ENCODE measurements around the gene ACTR3C. TPM values are rescaled to one million over a fixed set of nuclear protein-coding genes. Genes with fewer than 3 reads are reported as not detected.

Gene ACTR3C
- total and polyA plus RNA-seq, 2 experiments from 2014 or later: 1.5 to 3.5 TPM

DNA sequence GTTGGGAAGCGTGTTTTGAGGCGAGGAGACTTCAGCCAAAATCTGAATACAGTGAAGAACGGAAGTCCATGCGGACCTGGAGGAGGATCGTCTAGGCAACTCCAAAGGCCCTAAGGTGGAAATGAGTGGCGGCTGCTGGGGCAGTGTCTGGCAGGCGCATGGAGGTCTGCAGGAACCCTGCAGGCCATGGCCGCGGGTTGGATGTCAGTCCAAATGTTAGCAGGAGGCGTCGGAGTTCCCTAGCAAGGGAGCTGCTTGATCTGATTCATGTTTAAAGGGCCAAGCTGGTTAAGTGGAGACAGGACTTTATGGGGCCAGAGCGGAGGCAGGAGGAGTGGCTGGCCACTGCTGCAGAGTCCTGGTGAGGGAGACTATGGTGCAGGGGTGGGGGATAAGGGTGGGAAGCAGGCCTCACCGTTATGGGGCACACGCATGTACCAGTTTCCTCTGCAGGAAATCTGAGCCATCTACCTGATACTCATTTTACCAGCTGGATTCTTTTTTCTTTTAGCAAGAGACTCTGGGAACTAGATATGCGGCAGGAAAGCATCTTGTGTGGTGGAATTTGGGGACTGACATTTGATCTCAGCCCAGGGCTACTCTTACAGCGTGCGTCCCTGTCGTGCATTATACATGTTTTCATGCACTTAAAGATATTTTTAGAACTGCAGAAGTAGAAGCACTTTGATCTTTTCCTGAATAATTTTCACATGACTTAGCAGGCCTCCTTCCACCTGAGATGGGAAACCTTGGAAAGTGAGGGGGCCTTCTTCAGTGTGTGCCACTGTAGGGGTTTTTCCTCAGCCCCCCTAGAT is 38.7 kb upstream of the ACTR3C start:
- H3K27ac Mint-ChIP-seq: peak overlapping the region; percentile 12

More for the DNA sequence above, 38.7 kb upstream of the ACTR3C start:
- peak overlapping the region; percentile 91 for H2AFZ ChIP-seq
- H3K27me3 Mint-ChIP-seq (ENCODE audit: insufficient read depth, low read depth, poor library complexity): peaks cover 6% of the 10 kb centered on the region
- no peaks in the 10 kb centered on the region for H4K20me1 ChIP-seq (replicated peaks; ENCODE audit: insufficient read depth)
- ATAC-seq (peak; percentile 36), DNase-seq (ENCODE audit: low spot score) (no peak)
- H3K9me2 ChIP-seq (ENCODE audit: insufficient read depth): no peaks in the 10 kb centered on the region
- H3K4me1 ChIP-seq (ENCODE audit: insufficient read depth): peaks cover 60% of the 10 kb centered on the region
- H3K9me3 Mint-ChIP-seq: no peaks in the 10 kb centered on the region; the same call in 2 of the 3 replicates
- peak overlapping the region; percentile 60 for H3K27ac ChIP-seq (ENCODE audit: low read depth)
- H3K4me1 Mint-ChIP-seq: peaks cover 60% of the 10 kb centered on the region
- peaks cover 21% of the 10 kb centered on the region for H3F3A ChIP-seq (replicated peaks; ENCODE audit: low read depth)
- H3K4me2 ChIP-seq: peak overlapping the region; percentile 62
- H3K79me2 ChIP-seq (replicated peaks; ENCODE audit: insufficient read depth): peaks cover 1% of the 10 kb centered on the region; the same call in 1 of the 2 replicates
- no peaks in the 10 kb centered on the region for H3K36me3 ChIP-seq (ENCODE audit: insufficient read depth)
- H3K4me3 Mint-ChIP-seq: no peak overlapping the region; the same call in 2 of the 3 replicates
- H3K36me3 Mint-ChIP-seq (ENCODE audit: low read depth): no peaks in the 10 kb centered on the region; the same call in 2 of the 3 replicates
- no peak for TF ChIP-seq JUNB (IDR thresholded peaks at IDR 0.05; ENCODE audit: unreplicated experiment)
- TF ChIP-seq, protein P1, sequence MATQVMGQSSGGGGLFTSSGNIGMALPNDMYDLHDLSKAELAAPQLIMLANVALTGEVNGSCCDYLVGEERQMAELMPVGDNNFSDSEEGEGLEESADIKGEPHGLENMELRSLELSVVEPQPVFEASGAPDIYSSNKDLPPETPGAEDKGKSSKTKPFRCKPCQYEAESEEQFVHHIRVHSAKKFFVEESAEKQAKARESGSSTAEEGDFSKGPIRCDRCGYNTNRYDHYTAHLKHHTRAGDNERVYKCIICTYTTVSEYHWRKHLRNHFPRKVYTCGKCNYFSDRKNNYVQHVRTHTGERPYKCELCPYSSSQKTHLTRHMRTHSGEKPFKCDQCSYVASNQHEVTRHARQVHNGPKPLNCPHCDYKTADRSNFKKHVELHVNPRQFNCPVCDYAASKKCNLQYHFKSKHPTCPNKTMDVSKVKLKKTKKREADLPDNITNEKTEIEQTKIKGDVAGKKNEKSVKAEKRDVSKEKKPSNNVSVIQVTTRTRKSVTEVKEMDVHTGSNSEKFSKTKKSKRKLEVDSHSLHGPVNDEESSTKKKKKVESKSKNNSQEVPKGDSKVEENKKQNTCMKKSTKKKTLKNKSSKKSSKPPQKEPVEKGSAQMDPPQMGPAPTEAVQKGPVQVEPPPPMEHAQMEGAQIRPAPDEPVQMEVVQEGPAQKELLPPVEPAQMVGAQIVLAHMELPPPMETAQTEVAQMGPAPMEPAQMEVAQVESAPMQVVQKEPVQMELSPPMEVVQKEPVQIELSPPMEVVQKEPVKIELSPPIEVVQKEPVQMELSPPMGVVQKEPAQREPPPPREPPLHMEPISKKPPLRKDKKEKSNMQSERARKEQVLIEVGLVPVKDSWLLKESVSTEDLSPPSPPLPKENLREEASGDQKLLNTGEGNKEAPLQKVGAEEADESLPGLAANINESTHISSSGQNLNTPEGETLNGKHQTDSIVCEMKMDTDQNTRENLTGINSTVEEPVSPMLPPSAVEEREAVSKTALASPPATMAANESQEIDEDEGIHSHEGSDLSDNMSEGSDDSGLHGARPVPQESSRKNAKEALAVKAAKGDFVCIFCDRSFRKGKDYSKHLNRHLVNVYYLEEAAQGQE (IDR thresholded peaks at IDR 0.05; ENCODE audit: unreplicated experiment): no peak
- TF ChIP-seq ZNF331 (CRISPR knock-in tag; IDR thresholded peaks at IDR 0.05; ENCODE audit: low read depth): no peak
- no peak for TF ChIP-seq EZH2 (IDR thresholded peaks at IDR 0.05; ENCODE audit: low read depth, unreplicated experiment)
- TF ChIP-seq, protein P2, sequence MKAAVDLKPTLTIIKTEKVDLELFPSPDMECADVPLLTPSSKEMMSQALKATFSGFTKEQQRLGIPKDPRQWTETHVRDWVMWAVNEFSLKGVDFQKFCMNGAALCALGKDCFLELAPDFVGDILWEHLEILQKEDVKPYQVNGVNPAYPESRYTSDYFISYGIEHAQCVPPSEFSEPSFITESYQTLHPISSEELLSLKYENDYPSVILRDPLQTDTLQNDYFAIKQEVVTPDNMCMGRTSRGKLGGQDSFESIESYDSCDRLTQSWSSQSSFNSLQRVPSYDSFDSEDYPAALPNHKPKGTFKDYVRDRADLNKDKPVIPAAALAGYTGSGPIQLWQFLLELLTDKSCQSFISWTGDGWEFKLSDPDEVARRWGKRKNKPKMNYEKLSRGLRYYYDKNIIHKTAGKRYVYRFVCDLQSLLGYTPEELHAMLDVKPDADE (IDR thresholded peaks at IDR 0.05): no peak
- TF ChIP-seq, protein P3, sequence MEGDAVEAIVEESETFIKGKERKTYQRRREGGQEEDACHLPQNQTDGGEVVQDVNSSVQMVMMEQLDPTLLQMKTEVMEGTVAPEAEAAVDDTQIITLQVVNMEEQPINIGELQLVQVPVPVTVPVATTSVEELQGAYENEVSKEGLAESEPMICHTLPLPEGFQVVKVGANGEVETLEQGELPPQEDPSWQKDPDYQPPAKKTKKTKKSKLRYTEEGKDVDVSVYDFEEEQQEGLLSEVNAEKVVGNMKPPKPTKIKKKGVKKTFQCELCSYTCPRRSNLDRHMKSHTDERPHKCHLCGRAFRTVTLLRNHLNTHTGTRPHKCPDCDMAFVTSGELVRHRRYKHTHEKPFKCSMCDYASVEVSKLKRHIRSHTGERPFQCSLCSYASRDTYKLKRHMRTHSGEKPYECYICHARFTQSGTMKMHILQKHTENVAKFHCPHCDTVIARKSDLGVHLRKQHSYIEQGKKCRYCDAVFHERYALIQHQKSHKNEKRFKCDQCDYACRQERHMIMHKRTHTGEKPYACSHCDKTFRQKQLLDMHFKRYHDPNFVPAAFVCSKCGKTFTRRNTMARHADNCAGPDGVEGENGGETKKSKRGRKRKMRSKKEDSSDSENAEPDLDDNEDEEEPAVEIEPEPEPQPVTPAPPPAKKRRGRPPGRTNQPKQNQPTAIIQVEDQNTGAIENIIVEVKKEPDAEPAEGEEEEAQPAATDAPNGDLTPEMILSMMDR (conservative IDR thresholded peaks at IDR 0.05; ENCODE audit: low read depth in 2 of 2): no peak
- TF ChIP-seq EZH2phosphoT487 (IDR thresholded peaks at IDR 0.05; ENCODE audit: unreplicated experiment): no peak
- TF ChIP-seq STAT1 (IDR thresholded peaks at IDR 0.05; ENCODE audit: unreplicated experiment): no peak
- TF ChIP-seq, protein P4, sequence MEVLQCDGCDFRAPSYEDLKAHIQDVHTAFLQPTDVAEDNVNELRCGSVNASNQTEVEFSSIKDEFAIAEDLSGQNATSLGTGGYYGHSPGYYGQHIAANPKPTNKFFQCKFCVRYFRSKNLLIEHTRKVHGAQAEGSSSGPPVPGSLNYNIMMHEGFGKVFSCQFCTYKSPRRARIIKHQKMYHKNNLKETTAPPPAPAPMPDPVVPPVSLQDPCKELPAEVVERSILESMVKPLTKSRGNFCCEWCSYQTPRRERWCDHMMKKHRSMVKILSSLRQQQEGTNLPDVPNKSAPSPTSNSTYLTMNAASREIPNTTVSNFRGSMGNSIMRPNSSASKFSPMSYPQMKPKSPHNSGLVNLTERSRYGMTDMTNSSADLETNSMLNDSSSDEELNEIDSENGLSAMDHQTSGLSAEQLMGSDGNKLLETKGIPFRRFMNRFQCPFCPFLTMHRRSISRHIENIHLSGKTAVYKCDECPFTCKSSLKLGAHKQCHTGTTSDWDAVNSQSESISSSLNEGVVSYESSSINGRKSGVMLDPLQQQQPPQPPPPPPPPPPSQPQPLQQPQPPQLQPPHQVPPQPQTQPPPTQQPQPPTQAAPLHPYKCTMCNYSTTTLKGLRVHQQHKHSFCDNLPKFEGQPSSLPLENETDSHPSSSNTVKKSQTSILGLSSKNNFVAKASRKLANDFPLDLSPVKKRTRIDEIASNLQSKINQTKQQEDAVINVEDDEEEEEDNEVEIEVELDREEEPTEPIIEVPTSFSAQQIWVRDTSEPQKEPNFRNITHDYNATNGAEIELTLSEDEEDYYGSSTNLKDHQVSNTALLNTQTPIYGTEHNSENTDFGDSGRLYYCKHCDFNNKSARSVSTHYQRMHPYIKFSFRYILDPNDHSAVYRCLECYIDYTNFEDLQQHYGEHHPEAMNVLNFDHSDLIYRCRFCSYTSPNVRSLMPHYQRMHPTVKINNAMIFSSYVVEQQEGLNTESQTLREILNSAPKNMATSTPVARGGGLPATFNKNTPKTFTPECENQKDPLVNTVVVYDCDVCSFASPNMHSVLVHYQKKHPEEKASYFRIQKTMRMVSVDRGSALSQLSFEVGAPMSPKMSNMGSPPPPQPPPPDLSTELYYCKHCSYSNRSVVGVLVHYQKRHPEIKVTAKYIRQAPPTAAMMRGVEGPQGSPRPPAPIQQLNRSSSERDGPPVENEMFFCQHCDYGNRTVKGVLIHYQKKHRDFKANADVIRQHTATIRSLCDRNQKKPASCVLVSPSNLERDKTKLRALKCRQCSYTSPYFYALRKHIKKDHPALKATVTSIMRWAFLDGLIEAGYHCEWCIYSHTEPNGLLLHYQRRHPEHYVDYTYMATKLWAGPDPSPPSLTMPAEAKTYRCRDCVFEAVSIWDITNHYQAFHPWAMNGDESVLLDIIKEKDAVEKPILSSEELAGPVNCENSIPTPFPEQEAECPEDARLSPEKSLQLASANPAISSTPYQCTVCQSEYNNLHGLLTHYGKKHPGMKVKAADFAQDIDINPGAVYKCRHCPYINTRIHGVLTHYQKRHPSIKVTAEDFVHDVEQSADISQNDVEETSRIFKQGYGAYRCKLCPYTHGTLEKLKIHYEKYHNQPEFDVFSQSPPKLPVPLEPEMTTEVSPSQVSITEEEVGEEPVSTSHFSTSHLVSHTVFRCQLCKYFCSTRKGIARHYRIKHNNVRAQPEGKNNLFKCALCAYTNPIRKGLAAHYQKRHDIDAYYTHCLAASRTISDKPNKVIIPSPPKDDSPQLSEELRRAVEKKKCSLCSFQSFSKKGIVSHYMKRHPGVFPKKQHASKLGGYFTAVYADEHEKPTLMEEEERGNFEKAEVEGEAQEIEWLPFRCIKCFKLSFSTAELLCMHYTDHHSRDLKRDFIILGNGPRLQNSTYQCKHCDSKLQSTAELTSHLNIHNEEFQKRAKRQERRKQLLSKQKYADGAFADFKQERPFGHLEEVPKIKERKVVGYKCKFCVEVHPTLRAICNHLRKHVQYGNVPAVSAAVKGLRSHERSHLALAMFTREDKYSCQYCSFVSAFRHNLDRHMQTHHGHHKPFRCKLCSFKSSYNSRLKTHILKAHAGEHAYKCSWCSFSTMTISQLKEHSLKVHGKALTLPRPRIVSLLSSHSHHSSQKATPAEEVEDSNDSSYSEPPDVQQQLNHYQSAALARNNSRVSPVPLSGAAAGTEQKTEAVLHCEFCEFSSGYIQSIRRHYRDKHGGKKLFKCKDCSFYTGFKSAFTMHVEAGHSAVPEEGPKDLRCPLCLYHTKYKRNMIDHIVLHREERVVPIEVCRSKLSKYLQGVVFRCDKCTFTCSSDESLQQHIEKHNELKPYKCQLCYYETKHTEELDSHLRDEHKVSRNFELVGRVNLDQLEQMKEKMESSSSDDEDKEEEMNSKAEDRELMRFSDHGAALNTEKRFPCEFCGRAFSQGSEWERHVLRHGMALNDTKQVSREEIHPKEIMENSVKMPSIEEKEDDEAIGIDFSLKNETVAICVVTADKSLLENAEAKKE (CRISPR knock-in tag; IDR thresholded peaks at IDR 0.05): no peak
- H3K4me3 ChIP-seq: no peak overlapping the region
- no peaks in the 10 kb centered on the region for H3K27me3 ChIP-seq (ENCODE audit: insufficient read depth)
